T-helper 1 cell treated with Interleukin-12 subunit alpha and Interleukin-12 subunit beta and Interleukin-4 antibody, amounts not matched to agents 30 μg/mL and 1 μg/mL, for 36 hours (primary cell): ENCODE measurements around the gene ADCYAP1R1.

Experiments
- H3K27ac Mint-ChIP-seq: one replicate; pipeline ENCODE4 v1.8.0; 2021; ENCODE audit warnings: mild to moderate bottlenecking, mixed read lengths
- H3K27me3 Mint-ChIP-seq: one replicate; pipeline ENCODE4 v1.8.0; 2021; ENCODE audit warnings: low read depth, mixed read lengths
- H3K36me3 Mint-ChIP-seq: one replicate; pipeline ENCODE4 v1.8.0; 2021; ENCODE audit warnings: low read depth, mixed read lengths
- H3K4me1 Mint-ChIP-seq: one replicate; pipeline ENCODE4 v1.8.0; 2021; ENCODE audit warnings: low read depth, mixed read lengths
- H3K4me3 Mint-ChIP-seq: one replicate; pipeline ENCODE4 v1.8.0; 2021; ENCODE audit warnings: mild to moderate bottlenecking, moderate library complexity, mixed read lengths
- H3K9me3 Mint-ChIP-seq: one replicate; pipeline ENCODE4 v1.8.0; 2021; ENCODE audit warnings: mixed read lengths

Gene ADCYAP1R1

DNA sequence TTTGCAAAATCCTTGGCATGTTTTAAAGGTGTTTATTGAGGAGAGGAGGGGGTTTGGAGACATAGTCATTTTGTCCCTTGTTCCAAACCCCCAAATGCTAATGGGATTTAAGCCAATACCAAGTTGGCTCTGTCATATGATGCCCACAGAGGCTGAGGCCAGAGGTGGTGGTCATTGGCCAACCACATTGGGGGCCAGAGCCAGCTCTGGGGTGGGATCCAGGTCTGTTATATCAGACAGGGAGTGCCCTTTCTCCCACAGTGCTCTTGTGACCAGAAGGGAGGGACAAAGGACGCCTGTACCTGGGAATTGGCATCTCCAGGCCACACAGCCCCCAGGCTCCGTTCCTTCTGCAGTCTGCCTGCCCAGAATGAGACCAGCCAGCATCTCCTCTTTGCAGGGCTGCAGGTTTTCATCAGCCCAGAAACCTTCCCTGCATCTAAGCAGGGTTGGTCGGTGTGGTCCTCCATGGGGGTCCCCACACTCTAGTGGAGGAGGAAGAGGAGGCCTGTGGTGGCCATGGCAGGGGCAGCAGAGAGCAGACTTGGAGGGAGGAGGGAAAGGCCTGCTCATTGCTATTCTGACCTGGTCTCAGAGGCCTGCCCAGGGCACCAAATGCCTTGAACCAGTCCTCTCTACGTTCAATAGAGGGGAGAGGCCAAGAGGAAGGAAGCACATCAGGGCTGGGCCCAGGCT, 17.9 kb downstream of the ADCYAP1R1 start:
- Mint-ChIP-seq H3K4me1 (no peaks in the 10 kb centered on the region), H3K27ac (no peak overlapping the region), H3K36me3 (no peaks in the 10 kb centered on the region), H3K9me3 (no peaks in the 10 kb centered on the region), H3K4me3 (no peak overlapping the region), H3K27me3 (no peaks in the 10 kb centered on the region)

GRCh38 chr7:31070991-31071644, 19.0 kb downstream of the ADCYAP1R1 start:
- no peak overlapping the region for H3K4me3 Mint-ChIP-seq
- H3K4me1 Mint-ChIP-seq: no peaks in the 10 kb centered on the region
- H3K9me3 Mint-ChIP-seq: no peaks in the 10 kb centered on the region
- no peaks in the 10 kb centered on the region for H3K27me3 Mint-ChIP-seq
- no peaks in the 10 kb centered on the region for H3K36me3 Mint-ChIP-seq
- no peak overlapping the region for H3K27ac Mint-ChIP-seq

DNA sequence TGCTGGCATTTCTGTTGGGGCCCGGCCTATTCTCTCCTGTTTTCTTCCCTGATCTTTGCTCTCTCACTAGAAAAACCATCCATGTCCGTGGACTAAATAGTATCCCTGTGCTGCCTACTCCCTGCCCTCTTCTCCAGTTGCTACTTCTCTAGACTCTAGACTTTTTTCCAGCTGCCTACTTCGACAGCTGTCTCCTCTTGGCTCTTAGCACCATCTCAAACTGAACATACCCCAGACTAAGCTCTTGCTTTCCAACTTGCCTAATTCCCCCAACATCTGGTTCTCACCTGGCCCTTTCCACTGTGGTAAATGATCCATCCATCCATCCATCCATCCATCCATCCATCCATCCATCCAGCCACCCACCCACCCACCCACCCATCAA, 19.5 kb downstream of the ADCYAP1R1 start:
- Mint-ChIP-seq H3K9me3 (no peaks in the 10 kb centered on the region), H3K36me3 (no peaks in the 10 kb centered on the region), H3K4me3 (no peak overlapping the region), H3K4me1 (no peaks in the 10 kb centered on the region), H3K27ac (no peak overlapping the region), H3K27me3 (no peaks in the 10 kb centered on the region)

- no peak overlapping the region for H3K4me3 Mint-ChIP-seq
- no peaks in the 10 kb centered on the region for H3K4me1 Mint-ChIP-seq
- H3K9me3 Mint-ChIP-seq: no peaks in the 10 kb centered on the region
- no peaks in the 10 kb centered on the region for H3K27me3 Mint-ChIP-seq
- no peaks in the 10 kb centered on the region for H3K36me3 Mint-ChIP-seq
- H3K27ac Mint-ChIP-seq: no peak overlapping the region
Measured at GRCh38 chr7:31073326-31074119, 21.4 kb downstream of the ADCYAP1R1 start.

DNA sequence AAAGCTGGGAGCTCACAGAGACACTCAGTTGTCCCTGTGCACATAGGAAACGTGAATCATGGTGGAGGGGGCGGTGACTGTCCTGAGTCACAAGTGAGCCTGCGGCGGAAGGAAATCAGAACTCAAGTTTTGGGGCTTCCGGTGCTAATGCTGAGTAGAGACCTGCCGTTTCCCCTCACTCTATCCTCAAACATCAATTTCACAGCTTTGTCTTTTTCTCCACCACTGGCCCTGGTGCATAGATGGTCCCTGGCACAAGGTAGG, 21.9 kb downstream of the ADCYAP1R1 start:
- no peak overlapping the region for H3K27ac Mint-ChIP-seq
- no peaks in the 10 kb centered on the region for H3K9me3 Mint-ChIP-seq
- no peaks in the 10 kb centered on the region for H3K4me1 Mint-ChIP-seq
- no peaks in the 10 kb centered on the region for H3K36me3 Mint-ChIP-seq
- H3K27me3 Mint-ChIP-seq: no peaks in the 10 kb centered on the region
- H3K4me3 Mint-ChIP-seq: no peak overlapping the region

GRCh38 chr7:31074403-31075085, 22.4 kb downstream of the ADCYAP1R1 start:
- no peaks in the 10 kb centered on the region for H3K4me1 Mint-ChIP-seq
- no peaks in the 10 kb centered on the region for H3K9me3 Mint-ChIP-seq
- no peaks in the 10 kb centered on the region for H3K27me3 Mint-ChIP-seq

DNA sequence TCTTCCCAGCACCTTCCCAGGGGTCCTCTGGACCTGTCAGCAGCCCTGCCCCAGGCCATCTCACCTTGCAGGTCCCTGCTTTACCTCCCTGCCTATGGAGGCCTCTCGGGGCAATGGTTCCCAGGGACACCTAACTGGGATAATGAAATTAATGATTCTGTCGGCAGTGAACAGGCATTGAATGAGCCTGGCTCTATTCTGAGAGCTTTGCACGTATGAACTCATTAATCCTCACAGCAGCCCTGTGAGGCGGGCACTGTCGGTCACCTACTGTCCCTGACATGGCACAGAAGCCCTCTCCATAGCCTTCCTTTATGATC, 22.9 kb downstream of the ADCYAP1R1 start:
- no peak overlapping the region for H3K4me3 Mint-ChIP-seq
- H3K4me1 Mint-ChIP-seq: no peaks in the 10 kb centered on the region
- no peaks in the 10 kb centered on the region for H3K36me3 Mint-ChIP-seq
- no peaks in the 10 kb centered on the region for H3K9me3 Mint-ChIP-seq
- no peaks in the 10 kb centered on the region for H3K27me3 Mint-ChIP-seq
- no peak overlapping the region for H3K27ac Mint-ChIP-seq

More at GRCh38 chr7:31074403-31075085, 22.4 kb downstream of the ADCYAP1R1 start:
- Mint-ChIP-seq H3K36me3 (no peaks in the 10 kb centered on the region), H3K27ac (no peak overlapping the region), H3K4me3 (no peak overlapping the region)

- Mint-ChIP-seq H3K36me3 (no peaks in the 10 kb centered on the region), H3K27ac (no peak overlapping the region), H3K4me1 (no peaks in the 10 kb centered on the region), H3K27me3 (peaks cover 5% of the 10 kb centered on the region), H3K9me3 (no peaks in the 10 kb centered on the region), H3K4me3 (no peak overlapping the region)
Measured at GRCh38 chr7:31076051-31076450, 23.9 kb downstream of the ADCYAP1R1 start.

DNA sequence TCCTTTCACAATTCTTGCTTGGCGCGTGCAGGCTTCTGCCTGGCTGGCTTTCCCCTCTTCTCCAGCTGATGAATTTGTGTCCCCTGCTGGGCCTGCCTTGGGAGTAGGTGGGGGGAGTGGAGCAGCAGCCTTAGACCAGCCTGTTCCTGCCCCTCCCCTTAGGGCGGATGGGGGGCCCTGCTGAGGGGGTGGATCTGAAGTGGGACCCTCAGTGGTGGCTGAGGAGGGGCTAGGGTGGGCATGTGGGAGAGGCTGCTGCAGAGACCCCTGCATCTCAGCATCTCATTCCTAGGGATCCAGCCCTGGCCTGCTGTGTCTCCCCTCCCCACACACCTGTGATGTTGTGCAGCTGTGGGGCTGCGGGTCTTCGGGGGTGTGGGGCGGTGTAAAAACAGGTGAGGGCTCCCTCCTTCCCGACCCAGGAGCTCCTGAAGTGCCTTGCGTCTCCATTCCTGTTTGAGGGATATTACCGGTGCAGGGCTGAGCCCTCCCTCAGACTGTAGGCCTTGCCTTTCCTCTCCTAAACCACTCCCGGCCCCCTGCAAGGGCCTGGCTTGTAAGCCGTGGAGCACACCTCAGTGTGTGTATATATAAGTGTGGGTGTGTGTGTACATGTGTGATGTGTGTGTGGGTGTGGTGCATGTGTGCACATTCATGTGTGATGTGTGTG, 24.7 kb downstream of the ADCYAP1R1 start:
- H3K27me3 Mint-ChIP-seq: peaks cover 10% of the 10 kb centered on the region
- no peaks in the 10 kb centered on the region for H3K4me1 Mint-ChIP-seq
- no peak overlapping the region for H3K4me3 Mint-ChIP-seq
- H3K9me3 Mint-ChIP-seq: no peaks in the 10 kb centered on the region
- no peaks in the 10 kb centered on the region for H3K36me3 Mint-ChIP-seq
- H3K27ac Mint-ChIP-seq: no peak overlapping the region

GRCh38 chr7:31077484-31078362, 25.6 kb downstream of the ADCYAP1R1 start:
- Mint-ChIP-seq H3K27me3 (peaks cover 19% of the 10 kb centered on the region), H3K27ac (no peak overlapping the region), H3K9me3 (no peaks in the 10 kb centered on the region), H3K4me3 (no peak overlapping the region), H3K36me3 (no peaks in the 10 kb centered on the region), H3K4me1 (peaks cover 3% of the 10 kb centered on the region)

GRCh38 chr7:31078363-31078990, 26.4 kb downstream of the ADCYAP1R1 start:
- no peak overlapping the region for H3K4me3 Mint-ChIP-seq
- peaks cover 19% of the 10 kb centered on the region for H3K27me3 Mint-ChIP-seq
- H3K9me3 Mint-ChIP-seq: no peaks in the 10 kb centered on the region

GRCh38 chr7:31079126-31079823, 27.2 kb downstream of the ADCYAP1R1 start:
- Mint-ChIP-seq H3K36me3 (no peaks in the 10 kb centered on the region), H3K4me1 (peaks cover 3% of the 10 kb centered on the region), H3K27me3 (peaks cover 19% of the 10 kb centered on the region), H3K9me3 (no peaks in the 10 kb centered on the region), H3K27ac (no peak overlapping the region), H3K4me3 (no peak overlapping the region)

More at GRCh38 chr7:31078363-31078990, 26.4 kb downstream of the ADCYAP1R1 start:
- Mint-ChIP-seq H3K4me1 (peaks cover 3% of the 10 kb centered on the region), H3K27ac (no peak overlapping the region), H3K36me3 (no peaks in the 10 kb centered on the region)
